Trophoblast cell (in vitro differentiated cells and primary cell): Measurements from ENCODE around the gene GAP43.

Source experiments
- DNase-seq, 2 donors: peaks; one replicate each; pipeline ENCODE4 v3.0.0-alpha.2; 2016
- H2AFZ ChIP-seq: 2 replicates; pipeline ENCODE4 v1.6.1; 2013; ENCODE audit warnings: low read length, moderate library complexity, mild to moderate bottlenecking; ENCODE audit not compliant: insufficient read depth, poor library complexity
- H2AK5ac ChIP-seq: 2 replicates; pipeline ENCODE4 v1.6.1; 2013; ENCODE audit warnings: mild to moderate bottlenecking, low read length
- H2BK120ac ChIP-seq: 2 replicates; pipeline ENCODE4 v1.6.1; 2013; ENCODE audit warnings: low read length, mild to moderate bottlenecking, moderate library complexity; ENCODE audit not compliant: insufficient read depth, poor library complexity
- H2BK12ac ChIP-seq: 2 replicates; pipeline ENCODE4 v1.6.1; 2013; ENCODE audit warnings: mild to moderate bottlenecking, low read length, moderate library complexity
- H2BK5ac ChIP-seq: 2 replicates; pipeline ENCODE4 v1.6.1; 2013; ENCODE audit warnings: low read length, low read depth, moderate library complexity, mild to moderate bottlenecking; ENCODE audit not compliant: poor library complexity
- H3K14ac ChIP-seq: 2 replicates; pipeline ENCODE4 v1.6.1; 2013; ENCODE audit warnings: mild to moderate bottlenecking, low read length
- H3K18ac ChIP-seq: 2 replicates; pipeline ENCODE4 v1.6.1; 2013; ENCODE audit warnings: mild to moderate bottlenecking, low read length
- H3K23ac ChIP-seq: 2 replicates; pipeline ENCODE4 v1.6.1; 2013; ENCODE audit warnings: low read length
- H3K27ac ChIP-seq: 2 replicates; pipeline ENCODE4 v1.5.1; 2013; ENCODE audit warnings: low read depth, mild to moderate bottlenecking, inconsistent platforms, low read length, moderate library complexity
- H3K27me3 ChIP-seq: 2 replicates; pipeline ENCODE4 v1.6.1; 2013; ENCODE audit warnings: inconsistent platforms, mild to moderate bottlenecking, low read length, moderate library complexity; ENCODE audit not compliant: insufficient read depth
- H3K36me3 ChIP-seq, 2 experiments: 1 replicate in 1 of 2; 2 replicates in 1 of 2; pipeline ENCODE4 v1.6.1; 2013; ENCODE audit warnings: low read length in 2 of 2, mild to moderate bottlenecking in 2 of 2, moderate library complexity in 1 of 2; ENCODE audit not compliant: insufficient read depth in 2 of 2, control insufficient read depth in 1 of 2
- H3K4ac ChIP-seq: 2 replicates; pipeline ENCODE4 v1.6.1; 2013; ENCODE audit warnings: low read depth, mild to moderate bottlenecking, low read length, moderate library complexity
- H3K4me1 ChIP-seq, 2 experiments: 1 replicate in 1 of 2; 2 replicates in 1 of 2; pipeline ENCODE4 v1.6.1; 2013; ENCODE audit warnings: low read length in 2 of 2, mild to moderate bottlenecking in 2 of 2, moderate library complexity in 1 of 2; ENCODE audit not compliant: insufficient read depth in 2 of 2, control insufficient read depth in 1 of 2
- H3K4me2 ChIP-seq: 2 replicates; pipeline ENCODE4 v1.6.1; 2013; ENCODE audit warnings: inconsistent platforms, mild to moderate bottlenecking, low read length, moderate library complexity
- H3K4me3 ChIP-seq: 2 replicates; pipeline ENCODE4 v1.5.1; 2013; ENCODE audit warnings: mild to moderate bottlenecking, low read depth, low read length, inconsistent platforms
- H3K79me1 ChIP-seq: one replicate; pipeline ENCODE4 v1.6.1; 2013; ENCODE audit warnings: low read length
- H3K79me2 ChIP-seq: 2 replicates; pipeline ENCODE4 v1.6.1; 2013; ENCODE audit warnings: low read length, mild to moderate bottlenecking; ENCODE audit not compliant: control insufficient read depth, insufficient read depth, poor library complexity
- H3K9ac ChIP-seq: 2 replicates; pipeline ENCODE4 v1.6.1; 2013; ENCODE audit warnings: mild to moderate bottlenecking, low read length
- H3K9me3 ChIP-seq: 2 replicates; pipeline ENCODE4 v1.6.1; 2013; ENCODE audit warnings: low read depth, mild to moderate bottlenecking, control low read depth, inconsistent platforms, low read length; ENCODE audit not compliant: insufficient read depth
- H4K12ac ChIP-seq: 2 replicates; pipeline ENCODE4 v1.6.1; 2013; ENCODE audit warnings: low read depth, mild to moderate bottlenecking, low read length, moderate library complexity
- H4K8ac ChIP-seq: 2 replicates; pipeline ENCODE4 v1.6.1; 2013; ENCODE audit warnings: low read depth, mild to moderate bottlenecking, low read length, moderate library complexity
- H4K91ac ChIP-seq: one replicate; pipeline ENCODE4 v1.6.1; 2013; ENCODE audit warnings: low read depth, mild to moderate bottlenecking, low read length, moderate library complexity
- WGBS: extraction: QIAGEN DNeasy Blood & Tissue Kit; methylation state at CpG from one replicate; pipeline ENCODE4 v1.1.7; 2013; ENCODE audit warnings: missing lambda C conversion rate; ENCODE audit not compliant: insufficient read length, insufficient coverage; ENCODE audit errors: extremely low coverage; 5-methylcytosine and 5-hydroxymethylcytosine counted together

The GAP43 gene

DNA sequence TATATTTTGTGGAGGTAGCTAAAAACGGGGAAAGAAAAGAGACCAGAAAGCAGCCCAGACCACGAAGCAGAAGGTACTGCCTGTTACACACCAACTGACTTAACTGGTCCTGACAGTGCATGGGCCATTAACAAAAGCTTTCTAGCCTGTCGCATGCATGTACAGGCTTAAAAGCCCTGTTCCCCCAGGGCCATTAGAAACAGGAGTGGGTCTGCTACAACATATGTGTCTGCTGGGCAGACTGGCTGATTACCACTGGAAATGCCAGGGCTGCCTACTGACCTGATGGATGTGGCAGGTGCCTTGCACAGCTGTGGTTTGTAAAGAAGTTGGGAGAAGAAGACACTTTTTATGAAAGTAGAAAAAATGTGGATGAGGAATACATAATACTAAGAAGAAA is 137.4 kb downstream of the GAP43 start:
- Histone ChIP-seq H3K79me1 (no peaks in the 10 kb centered on the region), H3K18ac (no peak overlapping the region), H3K9me3 (no peaks in the 10 kb centered on the region), H3K4me2 (no peak overlapping the region), H2BK120ac (no peak overlapping the region), H3K36me3 (no peaks in the 10 kb centered on the region), H2AFZ (no peak overlapping the region), H3K79me2 (no peaks in the 10 kb centered on the region), H3K9ac (no peak overlapping the region), H2AK5ac (no peak overlapping the region), H3K23ac (no peak overlapping the region), H4K8ac (no peak overlapping the region), H4K12ac (no peak overlapping the region), H2BK5ac (no peak overlapping the region), H3K4me3 (no peak overlapping the region), H3K27ac (no peak overlapping the region), H3K27me3 (no peaks in the 10 kb centered on the region), H4K91ac (no peak overlapping the region), H3K4me1 (peaks cover 0 to 3% of the 10 kb centered on the region in 2 experiments), H2BK12ac (no peak overlapping the region), H3K14ac (no peak overlapping the region), H3K4ac (no peak overlapping the region)
- DNase-seq, result no peak
- no CpG with 5 or more reads among the region's 3 CpGs for WGBS

DNA sequence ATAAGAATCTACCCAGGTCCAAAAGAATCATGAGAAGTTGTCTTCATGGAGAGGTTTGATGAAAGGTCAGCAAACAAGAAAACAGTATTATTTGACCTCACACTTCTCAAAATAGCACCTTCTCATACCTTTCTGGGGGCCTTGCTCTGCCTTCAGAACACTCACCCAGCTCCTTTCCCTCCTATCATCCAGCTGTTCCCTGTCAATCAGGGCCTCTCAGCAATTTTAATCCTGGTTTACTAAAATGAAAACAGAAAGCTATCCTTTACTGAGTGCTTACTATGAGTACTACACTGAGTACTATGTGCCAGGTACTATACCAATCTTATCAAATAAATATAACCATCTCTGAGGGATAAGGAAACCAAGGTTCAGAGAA is 138.6 kb downstream of the GAP43 start:
- Histone ChIP-seq H2BK12ac (no peak overlapping the region), H3K4me3 (no peak overlapping the region), H3K79me1 (no peaks in the 10 kb centered on the region), H3K4me2 (no peak overlapping the region), H3K14ac (no peak overlapping the region), H4K91ac (no peak overlapping the region), H3K27me3 (no peaks in the 10 kb centered on the region), H2AFZ (no peak overlapping the region), H3K23ac (no peak overlapping the region), H2AK5ac (no peak overlapping the region), H3K4ac (no peak overlapping the region), H3K9ac (no peak overlapping the region), H3K36me3 (no peaks in the 10 kb centered on the region), H4K12ac (no peak overlapping the region), H3K79me2 (no peaks in the 10 kb centered on the region), H3K9me3 (no peaks in the 10 kb centered on the region), H3K27ac (no peak overlapping the region), H4K8ac (no peak overlapping the region), H2BK120ac (no peak overlapping the region), H2BK5ac (no peak overlapping the region), H3K4me1 (peaks cover 0 to 3% of the 10 kb centered on the region in 2 experiments), H3K18ac (no peak overlapping the region)
- DNase-seq, result no peak

DNA sequence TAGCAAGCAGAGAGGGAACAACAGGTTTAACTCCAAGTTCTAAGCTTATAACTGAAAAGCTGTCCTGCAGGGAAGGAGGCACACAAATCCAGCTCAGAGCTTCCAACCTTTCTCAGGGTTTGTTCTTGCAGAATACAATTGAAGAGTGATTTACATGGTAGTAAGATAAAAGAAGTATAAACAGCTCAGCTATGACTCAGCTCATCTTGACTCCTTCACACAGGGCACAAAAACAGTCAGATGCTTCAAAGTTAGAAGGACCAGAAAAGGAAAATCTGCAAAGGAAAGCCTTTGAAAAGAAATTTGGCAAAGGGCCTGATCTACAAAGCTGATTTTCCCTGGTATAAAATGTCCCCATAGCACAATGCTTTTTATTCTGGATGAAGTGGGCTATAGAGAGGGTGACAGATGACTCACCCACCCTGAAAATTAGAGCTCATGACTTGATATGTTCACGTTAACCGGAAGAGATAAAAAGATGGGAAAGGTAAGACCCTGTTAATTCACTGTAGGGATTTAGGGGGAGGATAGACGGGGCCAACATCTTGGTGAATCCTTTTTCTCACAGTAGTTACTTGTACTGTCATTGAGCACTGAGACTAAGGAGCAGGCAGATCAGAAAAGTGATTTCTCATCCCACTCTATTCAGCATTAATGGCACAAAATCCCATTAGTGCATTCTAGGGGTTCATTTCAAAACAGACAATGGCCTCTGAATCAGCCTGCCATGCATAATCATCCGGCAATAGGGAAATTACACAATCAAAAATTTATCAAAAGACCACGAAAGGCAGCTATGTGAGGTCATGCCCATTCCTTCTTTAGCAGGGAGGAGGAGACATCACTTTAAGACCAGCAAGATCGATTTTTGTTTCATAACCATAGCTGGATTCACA is 143.5 kb downstream of the GAP43 start:
- Histone ChIP-seq H3K79me1 (no peaks in the 10 kb centered on the region), H3K4me2 (no peak overlapping the region), H2BK12ac (no peak overlapping the region), H2AFZ (no peak overlapping the region), H3K9me3 (no peaks in the 10 kb centered on the region), H3K27ac (no peak overlapping the region), H2BK5ac (no peak overlapping the region), H4K91ac (no peak overlapping the region), H2AK5ac (no peak overlapping the region), H3K4me1 (peaks cover 0 to 3% of the 10 kb centered on the region in 2 experiments), H3K4me3 (no peak overlapping the region), H3K9ac (no peak overlapping the region), H3K4ac (no peak overlapping the region), H3K18ac (no peak overlapping the region), H2BK120ac (no peak overlapping the region), H3K23ac (no peak overlapping the region), H4K8ac (no peak overlapping the region), H3K79me2 (no peaks in the 10 kb centered on the region), H4K12ac (no peak overlapping the region), H3K36me3 (no peaks in the 10 kb centered on the region), H3K14ac (no peak overlapping the region), H3K27me3 (no peaks in the 10 kb centered on the region)
- no peak for DNase-seq
- no CpG with 5 or more reads among the region's 6 CpGs for WGBS

DNA sequence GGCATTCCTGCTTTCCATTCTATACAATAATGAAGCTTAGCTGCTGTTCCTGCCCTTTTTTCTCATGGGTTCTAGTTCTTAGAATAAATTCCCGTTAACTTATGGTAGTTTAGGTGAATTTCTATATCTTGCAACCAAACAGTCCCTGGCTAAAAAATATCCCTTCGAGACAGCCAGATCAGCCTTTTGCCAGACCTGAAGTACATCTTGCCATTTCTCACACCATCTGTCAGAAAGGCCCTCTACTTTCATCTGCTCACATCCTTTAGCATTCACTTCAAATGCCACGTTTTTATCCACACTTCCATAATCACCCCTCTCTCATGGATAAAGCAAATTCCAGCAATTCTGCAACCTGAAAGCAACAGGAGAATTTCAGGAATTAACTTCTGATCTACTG is 145.4 kb downstream of the GAP43 start:
- Histone ChIP-seq H3K4me1 (peaks cover 0 to 3% of the 10 kb centered on the region in 2 experiments), H2BK120ac (no peak overlapping the region), H3K4ac (no peak overlapping the region), H3K4me2 (no peak overlapping the region), H3K4me3 (no peak overlapping the region), H2BK12ac (no peak overlapping the region), H3K27me3 (no peaks in the 10 kb centered on the region), H2BK5ac (no peak overlapping the region), H2AFZ (no peak overlapping the region), H3K23ac (no peak overlapping the region), H3K36me3 (no peaks in the 10 kb centered on the region), H3K18ac (no peak overlapping the region), H3K27ac (no peak overlapping the region), H3K9me3 (no peaks in the 10 kb centered on the region), H4K91ac (no peak overlapping the region), H4K8ac (no peak overlapping the region), H3K79me2 (no peaks in the 10 kb centered on the region), H3K9ac (no peak overlapping the region), H2AK5ac (no peak overlapping the region), H3K79me1 (no peaks in the 10 kb centered on the region), H4K12ac (no peak overlapping the region), H3K14ac (no peak overlapping the region)
- no peak for DNase-seq
- WGBS, result no CpG with 5 or more reads among the region's 3 CpGs
